Stimulated activated CD4-positive, alpha-beta T cell treated with anti-CD3 and anti-CD28 coated beads, Interleukin-2, amount 100 ng/mL, for 48 hours (primary cell): Measurements from ENCODE around the gene PPFIBP2.

Experiments
- DNase-seq, 2 donors: peaks; one replicate each; pipeline ENCODE4 v3.0.0-alpha.2; 2020

PPFIBP2 gene

DNA sequence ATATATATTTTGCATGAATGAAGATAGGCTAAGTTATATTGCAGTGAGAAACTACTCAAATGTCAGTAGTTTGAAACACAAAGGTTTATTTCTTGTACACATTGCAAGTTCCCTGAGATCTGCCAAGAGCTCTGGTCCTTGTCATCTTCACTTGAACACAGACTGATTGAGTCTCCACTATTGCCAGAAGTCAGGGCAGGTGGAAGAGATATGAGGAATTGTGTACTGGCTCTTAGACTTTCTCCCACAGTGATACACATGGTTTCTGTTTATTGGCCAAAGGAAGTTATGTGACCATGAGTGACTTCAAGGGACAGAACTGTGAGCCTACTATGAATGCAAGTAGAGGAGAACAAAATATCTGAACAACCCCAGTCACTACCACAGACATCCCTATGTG, 44.2 kb downstream of the PPFIBP2 start:
- no peak for DNase-seq

DNA sequence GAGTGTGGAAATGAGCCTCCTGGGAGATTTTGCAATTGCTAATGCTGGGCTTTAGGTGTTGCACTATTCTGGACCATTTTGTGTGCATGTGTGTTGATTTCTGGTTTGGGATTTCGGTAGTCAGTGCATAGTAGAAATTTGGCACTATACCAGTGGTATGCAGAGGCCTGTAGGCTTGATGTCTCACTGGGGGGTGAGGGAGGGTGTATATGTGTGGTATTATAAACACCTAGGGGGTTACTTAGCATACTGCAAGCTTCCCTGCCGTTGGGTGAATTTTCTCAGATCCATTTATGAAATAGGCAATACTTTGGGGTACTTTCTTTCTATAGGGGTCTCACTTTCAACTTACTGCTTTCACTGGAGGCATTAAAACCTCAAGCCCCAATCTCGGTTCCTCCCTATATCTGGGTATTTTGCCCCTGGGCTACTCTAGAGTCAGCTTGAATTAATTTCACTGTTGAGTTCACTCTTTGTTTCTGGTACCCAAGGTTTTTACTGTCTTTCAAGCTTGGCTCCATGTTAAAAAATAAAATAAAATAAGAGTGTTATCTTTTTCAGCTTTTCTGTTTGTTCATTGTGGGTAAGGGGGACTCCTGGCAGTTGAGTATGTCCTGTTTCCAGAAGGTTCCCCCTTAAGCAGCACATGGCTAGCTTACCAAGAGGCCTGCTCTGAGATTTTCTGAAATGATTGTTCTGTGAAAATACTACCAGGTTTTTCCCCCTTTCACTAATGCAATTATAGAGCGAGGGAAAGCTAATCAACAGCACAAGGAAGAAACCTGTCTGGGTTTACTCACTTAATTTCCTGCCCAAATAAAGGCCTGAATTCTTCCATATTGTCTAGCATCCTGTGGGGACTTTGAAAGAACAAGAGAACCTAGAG, 45.8 kb downstream of the PPFIBP2 start:
- DNase-seq = no peak

DNA sequence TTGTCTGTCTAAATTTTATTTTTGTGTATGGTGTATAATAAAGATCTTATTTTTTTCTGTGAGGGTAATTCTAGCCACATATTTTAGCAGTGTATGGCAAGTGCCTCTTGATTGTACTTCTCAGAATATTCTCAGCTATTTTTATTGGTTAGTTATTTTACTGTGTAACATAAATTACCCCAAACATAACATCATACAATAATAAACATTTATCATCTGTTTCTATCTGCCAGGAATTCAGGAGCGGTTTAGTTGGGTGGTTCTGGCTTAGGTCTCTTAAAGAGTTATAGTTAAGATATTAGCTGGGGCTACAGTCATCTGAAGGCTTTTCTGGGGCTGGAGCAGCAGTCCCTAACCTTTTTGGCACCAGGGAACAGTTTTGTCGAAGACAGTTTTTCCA, 47.8 kb downstream of the PPFIBP2 start:
- DNase-seq = no peak

DNA sequence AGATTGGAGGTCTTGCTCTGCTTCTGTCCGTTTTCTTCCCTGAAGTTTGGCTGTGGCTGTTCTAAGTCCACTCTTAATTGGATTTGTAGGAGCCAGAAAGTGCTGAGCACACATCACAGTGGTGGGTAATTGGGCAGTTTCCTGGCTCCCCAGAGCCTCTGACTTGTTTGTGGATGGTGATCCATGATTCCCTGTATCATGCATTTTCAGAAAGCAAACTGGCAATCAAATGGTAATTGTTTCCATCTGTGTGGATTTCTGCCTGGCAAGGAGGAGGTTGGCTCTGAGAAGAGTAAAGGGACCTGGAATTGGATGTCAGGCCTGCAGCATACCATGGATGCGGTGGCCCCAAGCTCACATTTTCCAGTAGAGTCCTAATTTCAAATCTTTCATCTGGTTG, 49.5 kb downstream of the PPFIBP2 start:
- DNase-seq = no peak

DNA sequence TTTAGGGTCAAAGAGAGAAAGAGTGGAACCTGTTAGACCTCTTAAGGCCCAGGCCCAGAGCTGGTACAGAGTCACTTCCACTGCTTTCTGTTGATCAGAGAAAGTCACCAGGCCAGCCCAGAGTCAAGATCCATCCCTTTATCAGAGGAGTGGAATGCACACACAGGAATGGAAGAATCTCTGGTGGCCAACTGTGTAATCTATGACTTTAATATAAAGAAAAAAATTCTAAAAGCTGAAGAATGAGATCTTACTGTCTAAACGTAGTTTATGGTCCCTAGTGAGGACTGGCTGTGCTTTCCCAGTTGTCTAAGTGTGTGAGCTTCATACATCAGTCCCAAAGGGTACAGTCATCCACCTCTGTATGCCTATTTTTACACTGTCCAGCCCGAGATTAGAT, 51.0 kb downstream of the PPFIBP2 start:
- DNase-seq = no peak

DNA sequence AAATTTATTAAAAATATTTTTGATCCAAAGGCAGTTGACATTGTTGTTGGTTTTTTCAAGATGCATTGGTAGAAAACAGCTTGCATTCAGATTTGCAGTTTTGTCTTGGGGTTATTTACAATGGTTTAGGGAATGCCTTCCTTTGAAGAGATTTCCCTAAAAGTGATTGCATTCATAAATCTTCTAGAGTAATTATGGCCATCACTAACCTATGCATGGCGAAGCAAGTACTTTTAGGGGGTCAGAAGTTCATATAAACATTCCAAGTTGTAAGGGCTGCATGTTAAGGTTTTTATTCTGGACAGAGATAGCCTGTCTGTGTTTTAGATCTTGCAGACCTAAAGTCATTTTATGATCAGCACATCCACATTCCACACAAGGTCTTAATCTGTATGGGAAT, 53.5 kb downstream of the PPFIBP2 start:
- no peak for DNase-seq

DNA sequence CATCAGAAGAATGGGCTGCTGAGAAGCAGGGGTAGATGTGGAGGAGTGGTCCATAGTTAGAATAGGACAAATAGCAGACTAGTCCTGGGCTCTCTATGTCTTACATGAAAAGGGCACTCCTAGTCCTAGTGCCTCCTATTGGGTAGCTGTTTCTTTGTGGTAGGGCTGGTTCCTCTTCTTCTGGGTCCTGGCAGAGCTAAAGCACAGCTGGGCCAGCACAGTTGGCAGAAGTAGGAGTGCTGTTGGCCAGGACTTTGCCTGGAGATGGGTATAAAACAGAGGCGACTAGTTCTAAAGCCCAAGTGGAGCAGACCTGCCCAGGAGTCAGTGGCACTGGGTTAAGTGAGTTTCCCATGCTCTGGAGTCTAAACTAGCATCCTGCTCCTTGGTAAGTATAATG, 55.2 kb downstream of the PPFIBP2 start:
- no peak for DNase-seq

DNA sequence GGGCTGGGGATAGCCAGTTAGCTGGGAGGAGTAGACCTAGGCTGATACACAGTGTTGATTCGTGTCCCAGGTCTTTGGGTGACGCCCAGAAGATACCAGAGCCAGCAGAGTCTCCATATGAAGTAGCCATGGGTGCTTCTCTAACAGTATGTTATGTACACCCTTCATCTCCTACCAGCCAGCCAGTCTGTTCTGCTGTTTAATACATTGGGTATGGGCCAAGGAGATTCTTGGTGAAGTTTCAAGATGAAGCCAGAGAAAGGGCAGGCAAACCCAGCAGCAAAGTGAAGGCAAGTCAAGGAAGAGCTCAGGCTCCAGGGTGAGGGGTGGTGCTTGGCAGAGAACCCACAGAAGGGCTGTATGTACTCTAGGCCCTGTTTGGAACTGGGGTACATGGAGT, 56.4 kb downstream of the PPFIBP2 start:
- no peak for DNase-seq

DNA sequence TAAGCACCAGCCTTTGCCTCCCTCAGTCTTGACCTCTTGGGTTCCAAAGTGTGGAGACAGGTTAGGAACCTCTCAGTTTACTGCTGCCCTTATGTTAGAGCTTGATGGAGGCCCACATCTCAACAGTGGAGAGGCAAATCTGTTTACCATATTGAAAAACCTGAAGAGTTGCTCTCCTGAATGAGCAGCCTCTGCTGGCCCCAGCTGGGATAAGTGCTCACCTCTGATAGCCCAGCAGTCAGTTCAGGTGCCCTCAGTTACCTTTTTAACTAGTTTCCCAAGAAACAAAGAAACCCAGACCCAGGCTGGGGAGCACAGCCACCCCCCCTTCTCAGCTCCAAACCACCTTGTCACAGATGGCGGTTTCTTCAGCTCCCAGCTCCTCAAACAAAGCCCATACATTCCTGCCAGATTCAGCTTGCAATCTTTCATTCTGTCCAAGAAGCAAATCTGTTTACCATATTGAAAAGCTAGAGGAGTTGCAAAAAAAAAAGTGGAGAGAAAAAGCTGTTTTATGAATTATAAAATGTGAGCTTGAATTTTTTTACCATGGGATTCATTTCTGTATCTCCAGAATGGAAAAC, 57.2 kb downstream of the PPFIBP2 start:
- no peak for DNase-seq

DNA sequence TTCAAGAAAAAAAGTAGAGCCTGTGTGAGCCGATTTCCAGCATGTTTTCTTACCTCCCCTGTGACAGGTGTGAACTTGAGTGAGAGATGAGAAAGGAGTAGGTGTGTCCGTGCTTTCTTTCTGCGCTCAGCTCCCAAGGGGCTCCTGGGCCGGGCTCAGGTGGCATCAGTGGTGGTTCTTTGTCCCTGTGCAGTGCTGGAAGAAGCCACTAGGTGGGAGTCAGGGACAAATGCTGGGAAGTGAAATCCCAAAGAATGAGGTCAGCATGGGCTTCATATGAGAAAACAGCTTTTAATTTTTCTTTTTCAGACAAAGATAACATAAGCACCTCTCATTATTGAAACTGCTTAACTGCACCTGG, 57.8 kb downstream of the PPFIBP2 start:
- DNase-seq = peak in 1 of 2 donors; percentile 26

DNA sequence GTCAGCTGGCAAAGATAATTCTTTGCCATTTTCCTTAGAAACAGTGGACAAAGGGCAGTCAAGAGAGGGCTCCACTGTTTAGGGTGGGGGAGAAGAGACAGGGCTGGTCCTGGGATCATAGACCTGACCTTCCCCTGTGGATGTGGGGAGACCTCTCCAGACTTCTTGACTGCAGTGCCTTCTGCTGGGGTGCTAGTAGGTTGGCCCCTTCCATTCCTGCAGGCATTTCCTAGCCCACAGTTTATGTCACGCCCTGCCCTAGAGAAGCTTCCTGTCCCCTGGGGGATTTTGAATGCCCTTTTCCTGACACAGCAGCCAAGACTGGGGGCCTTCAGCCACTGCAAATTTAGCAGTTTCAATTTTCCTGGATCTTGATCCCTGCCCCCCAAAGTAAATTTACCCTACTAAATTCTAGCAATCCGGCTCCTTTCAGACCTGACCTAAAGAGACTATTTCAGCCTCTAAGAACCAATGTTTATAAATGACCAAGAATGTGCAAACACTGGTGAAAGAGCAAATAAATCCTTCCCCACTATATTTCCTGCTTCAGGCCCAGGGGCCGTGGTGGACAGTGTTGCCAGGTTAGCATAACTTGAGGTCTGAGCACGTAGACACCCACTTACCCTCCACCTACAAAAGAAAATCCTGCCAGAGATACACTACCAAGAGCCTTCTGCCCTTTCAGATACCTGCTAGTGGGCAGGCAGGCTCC, 58.4 kb downstream of the PPFIBP2 start:
- DNase-seq = no peak

DNA sequence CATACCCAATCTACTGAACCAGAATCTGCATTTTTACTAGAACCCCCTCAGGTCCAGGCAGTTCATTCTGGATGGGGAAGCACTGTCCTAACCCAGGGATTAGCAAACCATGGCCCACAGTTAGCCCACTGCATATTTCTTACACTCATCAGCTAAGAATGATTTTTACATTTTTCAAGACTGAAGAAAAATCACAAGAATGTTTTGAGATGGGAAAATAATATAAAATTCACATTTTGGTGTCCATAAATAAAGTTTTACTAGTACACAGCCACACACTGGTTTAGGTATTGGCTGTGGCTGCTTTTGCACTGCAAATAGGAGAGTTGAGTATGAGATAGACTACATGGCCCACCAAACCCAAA, 59.4 kb downstream of the PPFIBP2 start:
- DNase-seq = no peak

DNA sequence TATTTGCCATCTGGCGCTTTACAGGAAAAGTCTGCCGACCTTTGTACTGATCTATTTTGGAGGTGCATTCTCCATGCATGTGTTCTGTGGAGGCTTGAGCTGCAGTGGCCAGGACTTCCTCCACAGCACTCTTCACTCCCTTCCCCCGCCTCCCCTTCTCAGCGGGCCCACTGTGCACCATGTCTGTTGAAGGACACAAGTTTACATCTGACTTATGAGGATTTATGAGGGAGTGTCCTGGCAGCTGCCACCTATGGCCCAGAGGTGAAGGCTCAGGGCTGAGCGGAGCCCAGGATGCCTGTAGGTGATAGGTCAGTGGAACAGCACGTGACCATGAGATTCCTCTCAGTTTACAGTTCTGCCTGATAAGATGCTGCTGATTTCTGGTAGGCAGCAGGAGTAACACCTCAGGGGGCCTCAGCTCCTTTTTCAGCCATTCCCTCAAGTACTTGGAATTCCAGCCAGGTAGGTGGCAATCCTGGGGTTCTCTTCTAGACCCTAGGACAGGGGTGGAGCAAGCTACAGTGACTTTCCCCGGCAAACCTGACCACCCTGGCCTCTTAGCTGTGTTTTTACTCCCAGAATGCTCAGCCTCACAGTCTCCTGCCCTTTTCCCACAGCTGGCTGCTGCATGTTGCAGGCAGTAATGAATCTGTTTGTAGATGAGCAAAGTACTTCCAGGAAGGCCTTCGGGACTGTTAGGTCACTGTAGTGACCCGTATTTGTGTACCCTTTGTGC, 59.9 kb downstream of the PPFIBP2 start:
- no peak for DNase-seq

DNA sequence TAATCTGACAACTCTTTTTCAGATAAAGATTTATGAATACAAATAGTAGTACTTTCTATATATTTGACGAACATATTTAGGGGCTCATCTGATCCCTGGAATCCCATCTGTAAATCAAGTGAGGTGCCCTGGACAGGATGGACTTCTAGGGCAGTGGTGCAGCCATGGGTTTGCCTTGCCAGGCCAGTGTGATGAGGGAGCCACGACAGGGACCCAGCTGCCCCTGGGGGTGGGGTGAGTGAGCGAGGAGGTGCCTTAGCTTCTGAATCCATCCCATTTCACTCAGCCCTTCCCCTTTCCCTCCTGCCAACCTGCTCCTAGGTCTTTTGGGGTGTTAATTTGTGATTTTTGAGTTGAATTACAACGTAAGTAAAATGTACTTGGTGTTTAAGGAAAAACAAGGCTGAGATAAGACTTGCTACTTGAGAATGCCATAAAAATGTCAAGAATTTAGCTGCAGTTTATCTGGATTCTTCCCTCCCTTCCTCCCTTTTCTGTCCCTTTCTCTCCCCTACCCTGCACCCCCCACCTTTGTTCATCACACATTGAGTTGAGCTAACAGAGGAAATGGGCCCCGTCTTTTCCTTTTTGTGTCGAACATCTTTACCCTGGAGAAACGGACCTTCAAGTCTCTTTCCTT, 60.8 kb downstream of the PPFIBP2 start:
- no peak for DNase-seq

DNA sequence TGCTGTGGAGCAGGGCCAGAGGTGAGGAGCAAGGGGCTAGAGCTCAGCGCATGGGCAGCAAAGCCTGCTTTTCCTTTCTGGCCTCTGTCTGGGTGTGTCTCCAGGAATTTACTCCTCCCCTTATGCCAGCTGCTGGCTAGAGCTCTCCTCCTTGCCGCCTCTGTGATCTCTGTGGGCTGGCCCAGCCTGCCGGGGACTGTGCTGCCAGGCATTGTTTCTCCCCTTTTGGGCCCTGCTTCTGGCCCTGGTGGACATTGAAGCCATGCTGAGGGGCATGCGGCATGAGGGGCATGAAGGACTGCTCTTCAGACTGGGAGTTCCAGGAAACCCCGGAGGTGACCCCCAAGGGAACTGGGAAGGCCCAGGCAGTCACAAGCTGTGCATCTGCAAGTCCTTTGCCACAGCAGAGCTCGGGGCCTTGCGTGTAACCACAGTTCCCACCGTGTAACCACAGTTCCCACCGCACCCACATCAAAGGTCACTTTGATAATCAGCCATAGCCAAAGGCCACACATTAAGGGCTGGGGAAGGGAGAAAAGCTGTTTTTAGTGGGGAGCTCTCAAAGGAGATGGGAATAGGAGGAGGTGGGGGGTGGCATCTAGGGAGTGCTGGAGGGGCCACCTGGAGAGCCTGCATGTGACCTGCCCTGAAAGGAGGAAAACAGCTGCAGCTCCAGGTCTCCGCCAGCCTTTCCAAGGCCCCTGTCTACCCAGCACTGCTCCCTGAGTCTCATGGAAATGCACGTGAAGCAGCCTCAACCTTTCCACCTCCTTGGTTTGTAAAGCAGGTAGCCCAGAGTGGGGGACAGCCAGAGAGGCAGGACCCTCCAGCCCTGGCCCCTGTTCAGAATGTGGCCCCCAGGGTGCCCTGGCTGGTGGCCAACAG, 62.3 kb downstream of the PPFIBP2 start:
- no peak for DNase-seq

DNA sequence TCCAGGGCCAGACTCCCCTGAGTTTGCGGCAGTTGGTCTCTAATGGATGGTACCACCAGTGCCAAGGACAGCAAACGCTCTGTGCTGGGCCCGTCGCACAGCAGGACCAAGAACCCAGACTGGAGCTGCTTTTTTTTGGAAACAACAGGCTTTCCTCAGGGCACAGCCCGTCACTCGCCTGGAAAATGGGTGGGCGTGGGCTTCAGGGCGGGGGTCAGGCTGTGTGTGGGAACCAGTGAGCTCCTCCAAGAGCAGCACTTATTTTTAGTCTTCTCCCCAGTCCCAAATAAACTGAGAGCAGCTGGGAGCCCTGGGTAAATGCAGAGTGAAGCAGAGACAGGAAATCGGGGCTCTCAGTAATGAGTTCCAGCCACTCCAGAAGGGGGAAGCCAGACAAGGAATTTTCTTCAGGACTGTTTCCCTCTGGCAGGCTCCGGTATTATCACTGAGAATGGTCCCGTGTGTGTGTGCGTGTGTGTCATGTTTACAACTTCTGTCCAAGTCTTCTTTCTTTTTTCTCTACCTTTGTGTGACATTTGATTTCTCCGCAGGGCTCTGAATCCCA, 63.0 kb downstream of the PPFIBP2 start:
- no peak for DNase-seq

DNA sequence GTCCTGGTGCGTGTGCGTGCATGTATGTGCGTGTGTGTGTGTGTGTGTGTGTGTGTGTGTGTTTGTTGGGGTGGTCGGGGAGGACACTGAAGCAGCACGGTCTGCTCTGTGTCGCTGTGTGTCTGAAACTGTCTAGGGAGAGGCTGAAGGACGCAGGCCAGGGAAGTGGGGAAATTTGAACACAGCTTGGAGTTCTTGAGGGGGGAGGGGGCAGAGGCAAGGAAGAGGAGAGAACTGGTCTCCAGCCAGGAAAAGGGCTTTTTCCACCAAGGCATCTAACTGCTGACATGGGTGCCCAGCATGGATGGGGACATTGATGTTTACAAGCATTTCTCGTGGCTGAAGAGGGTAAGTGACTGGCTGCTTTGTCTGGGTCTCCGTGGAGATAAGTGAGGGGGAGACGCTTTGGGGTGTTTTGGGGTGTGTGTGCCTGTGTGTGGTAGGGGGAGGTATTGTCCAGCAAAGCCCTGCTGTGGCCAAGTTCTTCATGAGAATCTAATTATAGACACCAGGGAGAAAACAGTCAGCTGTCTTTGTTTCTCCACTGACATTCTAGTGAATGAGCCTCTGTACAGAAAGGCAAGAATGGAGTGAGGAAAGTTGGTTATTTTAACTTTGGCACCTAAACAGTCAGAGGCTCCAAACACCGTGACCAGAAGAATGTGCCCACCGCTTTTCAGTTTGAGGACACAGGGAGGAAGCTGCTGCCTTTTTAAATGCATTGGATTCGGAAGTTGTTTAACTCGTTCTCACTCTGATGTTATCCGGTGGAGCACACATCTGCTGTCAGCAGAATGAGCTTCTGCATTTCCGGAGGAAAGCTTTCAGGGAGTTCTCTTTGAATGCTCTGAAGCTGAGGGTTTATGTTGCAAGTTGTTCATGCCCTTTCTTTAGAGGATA, 63.7 kb downstream of the PPFIBP2 start:
- DNase-seq = no peak

DNA sequence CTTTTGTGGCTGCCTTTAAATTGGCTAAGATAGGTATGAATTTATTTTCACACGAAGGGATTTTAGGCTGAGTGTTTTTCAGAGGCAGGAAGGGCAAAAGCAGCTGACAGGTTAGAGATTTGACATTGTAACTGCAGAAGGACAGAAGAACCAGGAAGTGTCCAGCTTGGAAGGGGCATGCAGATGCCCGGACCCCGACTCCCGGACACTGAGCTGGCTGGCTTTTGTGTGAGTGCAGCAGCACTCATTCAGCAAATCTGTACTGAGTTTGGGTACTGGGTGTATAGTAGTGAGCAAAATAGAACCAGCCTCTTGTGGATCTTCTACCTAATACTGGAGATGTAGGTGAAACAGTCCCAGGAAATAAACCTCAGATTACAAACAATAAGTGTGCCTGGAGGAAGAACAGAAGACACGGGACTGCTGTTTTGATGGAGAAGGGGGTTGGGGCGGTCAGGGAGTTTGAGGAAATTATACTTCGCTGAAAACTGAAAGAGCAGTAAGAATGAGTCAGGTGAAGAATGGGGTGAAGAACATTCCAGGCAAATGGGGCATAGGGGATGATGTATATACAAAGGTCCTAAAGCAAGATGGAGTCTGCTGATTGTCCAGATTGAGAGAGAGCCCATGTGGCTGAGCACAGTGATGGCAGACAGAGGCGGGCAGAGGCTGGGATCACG, 64.6 kb downstream of the PPFIBP2 start:
- no peak for DNase-seq

DNA sequence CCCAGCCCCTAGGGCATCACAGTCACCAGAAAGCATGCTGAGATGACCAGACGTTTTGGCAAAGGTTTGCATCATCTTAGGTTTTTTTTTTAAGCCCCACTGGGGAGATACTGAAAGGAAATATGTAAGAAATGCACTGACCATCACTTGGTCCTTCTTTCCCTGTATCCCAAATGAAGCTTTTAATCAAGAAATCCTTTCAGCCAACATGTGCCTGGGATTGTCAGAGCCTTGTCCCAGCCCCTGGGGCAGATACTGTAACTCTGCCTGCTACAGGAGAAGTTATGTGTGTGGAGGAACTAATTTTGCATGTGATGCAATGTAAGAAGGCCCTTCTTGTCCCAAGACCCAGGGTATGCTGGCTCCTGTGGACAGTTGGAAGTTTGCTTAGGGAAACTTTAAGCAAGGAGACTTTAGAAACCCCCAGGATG, 65.6 kb downstream of the PPFIBP2 start:
- DNase-seq = no peak
